Gastroesophageal sphincter (tissue), 4 donors: ENCODE measurements around the gene SNCAIP. TPM values are rescaled to one million over a fixed set of nuclear protein-coding genes. Genes with fewer than 3 reads are reported as not detected.

Experiments
- ATAC-seq: fragments of 150-250 bp; one replicate; pipeline ENCODE4 v1.9.1; 2016; ENCODE audit warnings: mild to moderate bottlenecking, moderate library complexity
- H3K27ac ChIP-seq, 4 donors: fragments of 200-600 bp; sonication (generic) in 3 of 4; 1 replicate in 3 of 4; 2 replicates in 1 of 4; pipeline ENCODE4 v1.5.1; 2016 to 2019
- H3K27me3 ChIP-seq: fragments of 200-600 bp; sonication (generic); one replicate; pipeline ENCODE4 v1.5.1; 2019
- H3K36me3 ChIP-seq, 2 donors: fragments of 200-600 bp; sonication (generic); one replicate each; pipeline ENCODE4 v1.5.1; 2019; ENCODE audit warnings: control low read depth in 1 of 2
- H3K4me1 ChIP-seq, 3 donors: fragments of 200-600 bp; sonication (generic); 1 replicate in 2 of 3; 2 replicates in 1 of 3; pipeline ENCODE4 v1.5.1; 2016 to 2019; ENCODE audit warnings: control low read depth in 2 of 3
- H3K4me3 ChIP-seq, 2 donors: fragments of 200-600 bp; sonication (generic); one replicate each; pipeline ENCODE4 v1.5.1; 2019; ENCODE audit warnings: mild to moderate bottlenecking in 1 of 2, moderate library complexity in 1 of 2
- H3K9me3 ChIP-seq, 3 donors: fragments of 200-600 bp; sonication (generic); one replicate each; pipeline ENCODE4 v1.5.1; 2017 to 2019; ENCODE audit warnings: control low read depth in 2 of 3
- CTCF ChIP-seq, 4 experiments: fragments of 200-600 bp in 2 of 4; fragments of 450-650 bp in 2 of 4; sonication (generic) in 1 of 4; IDR thresholded peaks; one replicate each; pipeline ENCODE4 v1.5.1; 2017 to 2019; ENCODE audit warnings: antibody characterized with exemption in 4 of 4, mild to moderate bottlenecking in 2 of 4, moderate library complexity in 2 of 4
- EP300 ChIP-seq: sonication (generic); formaldehyde crosslinking; IDR thresholded peaks from one replicate; pipeline ENCODE4 v1.6.1; 2017; ENCODE audit warnings: antibody characterized with exemption, mild to moderate bottlenecking
- POLR2A ChIP-seq, 2 donors: fragments of 450-650 bp; IDR thresholded peaks; one replicate each; pipeline ENCODE4 v1.6.1; 2017; ENCODE audit warnings: antibody characterized with exemption in 2 of 2, mild to moderate bottlenecking in 2 of 2, moderate library complexity in 1 of 2
- POLR2AphosphoS5 ChIP-seq: sonication (generic); formaldehyde crosslinking; IDR thresholded peaks from one replicate; pipeline ENCODE4 v1.6.1; 2017; ENCODE audit warnings: antibody characterized with exemption
- WGBS, 2 donors: methylation state at CpG; one replicate each; pipeline ENCODE4 v1.1.5; 2018; ENCODE audit warnings: low coverage in 1 of 2; 5-methylcytosine and 5-hydroxymethylcytosine counted together
- total RNA-seq, 4 donors: library from RNA; depleted of rRNA; stranded (reverse); fragments of >200 nt; gene quantifications; one replicate each; pipeline ENCODE4 v1.1.0, GENCODE V29; 2016

Gene SNCAIP
- total RNA-seq, 4 donors from 2014 or later: 1.1 to 2.9 (median 1.9) TPM

- no peak for ATAC-seq
- Histone ChIP-seq H3K4me3 (no peak overlapping the region), H3K27ac (no peak overlapping the region), H3K27me3 (no peaks in the 10 kb centered on the region), H3K9me3 (no peaks in the 10 kb centered on the region), H3K4me1 (no peaks in the 10 kb centered on the region), H3K36me3 (no peaks in the 10 kb centered on the region)
- no peak for TF ChIP-seq POLR2A (IDR thresholded peaks at IDR 0.05)
- TF ChIP-seq POLR2AphosphoS5: no peak
- TF ChIP-seq CTCF (IDR thresholded peaks at IDR 0.05): no peak
- no peak for TF ChIP-seq EP300
- WGBS, 2 donors: 76 to 91% methylated on average over 5 of the region's 5 CpGs
Observed at GRCh38 chr5:122404018-122404417, 92.0 kb downstream of the SNCAIP start.

- Histone ChIP-seq H3K27me3 (no peaks in the 10 kb centered on the region), H3K27ac (no peak overlapping the region), H3K36me3 (no peaks in the 10 kb centered on the region), H3K9me3 (no peaks in the 10 kb centered on the region), H3K4me1 (no peaks in the 10 kb centered on the region), H3K4me3 (no peak overlapping the region)
- TF ChIP-seq EP300: no peak
- TF ChIP-seq POLR2AphosphoS5: no peak
- no peak for TF ChIP-seq POLR2A (IDR thresholded peaks at IDR 0.05)
- TF ChIP-seq CTCF (IDR thresholded peaks at IDR 0.05): no peak
- 83 to 100% methylated on average over 1 of the region's 1 CpG for WGBS, 2 donors
- ATAC-seq: no peak
Observed at GRCh38 chr5:122404653-122405362, 92.8 kb downstream of the SNCAIP start.

GRCh38 chr5:122405751-122406150 is 93.7 kb downstream of the SNCAIP start:
- Histone ChIP-seq H3K4me3 (no peak overlapping the region), H3K9me3 (no peaks in the 10 kb centered on the region), H3K27me3 (no peaks in the 10 kb centered on the region), H3K36me3 (no peaks in the 10 kb centered on the region), H3K4me1 (no peaks in the 10 kb centered on the region), H3K27ac (no peak overlapping the region)
- TF ChIP-seq POLR2AphosphoS5 (no peak), CTCF (IDR thresholded peaks at IDR 0.05) (no peak), EP300 (no peak), POLR2A (IDR thresholded peaks at IDR 0.05) (no peak)
- no peak for ATAC-seq
- WGBS, 2 donors: 91 to 92% methylated on average over 2 to 3 of the region's 3 CpGs

GRCh38 chr5:122406181-122406580 is 94.1 kb downstream of the SNCAIP start:
- H3K4me1 ChIP-seq: no peaks in the 10 kb centered on the region
- WGBS, 2 donors: 95 to 100% methylated on average over 4 to 5 of the region's 5 CpGs
- no peaks in the 10 kb centered on the region for H3K27me3 ChIP-seq
- TF ChIP-seq EP300: no peak
- TF ChIP-seq POLR2A (IDR thresholded peaks at IDR 0.05): no peak
- TF ChIP-seq POLR2AphosphoS5: no peak
- TF ChIP-seq CTCF (IDR thresholded peaks at IDR 0.05): no peak
- no peaks in the 10 kb centered on the region for H3K36me3 ChIP-seq
- no peak for ATAC-seq
- no peak overlapping the region for H3K4me3 ChIP-seq
- no peak overlapping the region for H3K27ac ChIP-seq
- H3K9me3 ChIP-seq: no peaks in the 10 kb centered on the region

- WGBS, 2 donors: 65% methylated on average over 1 of the region's 1 CpG; no CpG with 5 or more reads in 1 of the 2 donors
- no peak for ATAC-seq
- Histone ChIP-seq H3K27ac (no peak overlapping the region), H3K4me1 (no peaks in the 10 kb centered on the region), H3K27me3 (no peaks in the 10 kb centered on the region), H3K36me3 (no peaks in the 10 kb centered on the region), H3K9me3 (no peaks in the 10 kb centered on the region), H3K4me3 (no peak overlapping the region)
- TF ChIP-seq CTCF (IDR thresholded peaks at IDR 0.05): no peak
- TF ChIP-seq POLR2A (IDR thresholded peaks at IDR 0.05): no peak
Observed at GRCh38 chr5:122408592-122409224, 96.7 kb downstream of the SNCAIP start.
